OCI-LY7 (cell line): Measurements from ENCODE around the gene MYO3A. TPM values are rescaled to one million over a fixed set of nuclear protein-coding genes. Genes with fewer than 3 reads are reported as not detected.

Experiments
- BruUV-seq: library from RNA; stranded (reverse); fragments of 400-500 nt; replicated peaks from 2 replicates; lab custom pipeline; 2021; lab: Mats Ljungman, UMichigan
- CTCF ChIA-PET: fragments of 300-600 bp; sonication (Branson Sonifier 250); formaldehyde crosslinking; loops from one replicate; lab custom pipeline; 2022; ENCODE audit warnings: antibody characterized with exemption; ENCODE audit not compliant: unreplicated experiment; lab: Charles Lee
- POLR2A ChIA-PET: fragments of 300-600 bp; sonication (Branson Sonifier 250); formaldehyde crosslinking; loops from one replicate; lab custom pipeline; 2022; ENCODE audit warnings: antibody characterized with exemption; lab: Charles Lee
- DNase-seq: peaks from one replicate; pipeline ENCODE4 v3.0.0-alpha.2; 2015; ENCODE audit warnings: low spot score
- H2AFZ ChIP-seq: fragments of 200-600 bp; sonication (generic), shearing (Covaris generic); 2 replicates; pipeline ENCODE4 v1.6.1; 2014; ENCODE audit warnings: mild to moderate bottlenecking, antibody characterized with exemption, low read length, moderate library complexity
- H3K27ac ChIP-seq: fragments of 200-600 bp; sonication (generic); 2 replicates; pipeline ENCODE4 v1.5.1; 2014; ENCODE audit warnings: mixed run types, low read depth, mild to moderate bottlenecking, moderate library complexity, low read length, inconsistent platforms; ENCODE audit not compliant: poor library complexity, severe bottlenecking
- H3K36me3 ChIP-seq: fragments of 200-600 bp; sonication (generic); 2 replicates; pipeline ENCODE4 v1.6.1; 2014; ENCODE audit warnings: mild to moderate bottlenecking, antibody characterized with exemption, low read length, moderate library complexity, mixed read lengths; ENCODE audit not compliant: insufficient read depth
- H3K4me1 ChIP-seq: fragments of 200-600 bp; sonication (generic); 2 replicates; pipeline ENCODE4 v1.5.1; 2014; ENCODE audit warnings: mild to moderate bottlenecking, low read length; ENCODE audit not compliant: insufficient read depth, poor library complexity, severe bottlenecking
- H3K4me2 ChIP-seq: fragments of 200-600 bp; sonication (generic); 2 replicates; pipeline ENCODE4 v1.6.1; 2014; ENCODE audit warnings: mild to moderate bottlenecking, low read length
- H3K4me3 ChIP-seq: fragments of 200-600 bp; sonication (generic); 2 replicates; pipeline ENCODE4 v1.5.1; 2014; ENCODE audit warnings: mild to moderate bottlenecking, low read depth, low read length; ENCODE audit not compliant: poor library complexity, severe bottlenecking
- H3K79me2 ChIP-seq: fragments of 200-600 bp; sonication (generic); 2 replicates; pipeline ENCODE4 v1.6.1; 2016; ENCODE audit warnings: low read depth, mild to moderate bottlenecking, low read length, moderate library complexity, mixed read lengths; ENCODE audit not compliant: insufficient read depth
- H3K9me2 ChIP-seq: fragments of 200-600 bp; sonication (generic); 2 replicates; pipeline ENCODE4 v1.6.1; 2016; ENCODE audit warnings: mild to moderate bottlenecking, low read length, mixed read lengths; ENCODE audit not compliant: insufficient read depth
- H3K9me3 ChIP-seq: fragments of 200-600 bp; sonication (generic); 2 replicates; pipeline ENCODE4 v1.6.1; 2014; ENCODE audit warnings: mild to moderate bottlenecking, mixed run types, low read length, mixed read lengths
- H4K20me1 ChIP-seq: fragments of 200-600 bp; sonication (generic); 2 replicates; pipeline ENCODE4 v1.6.1; 2014; ENCODE audit warnings: mild to moderate bottlenecking, antibody characterized with exemption, low read length, moderate library complexity, mixed read lengths; ENCODE audit not compliant: insufficient read depth
- CTCF ChIP-seq: fragments of 200-600 bp; sonication (generic); conservative IDR thresholded peaks from 2 replicates; pipeline ENCODE4 v1.5.1; 2014; ENCODE audit warnings: mild to moderate bottlenecking, antibody characterized with exemption, low read length, moderate library complexity, mixed read lengths
- EZH2phosphoT487 ChIP-seq: fragments of 200-600 bp; sonication (generic); IDR thresholded peaks from 2 replicates; pipeline ENCODE4 v1.6.1; 2018; ENCODE audit warnings: low read depth, borderline replicate concordance, mild to moderate bottlenecking, mixed run types, antibody characterized with exemption, low read length, moderate library complexity, mixed read lengths
- intact Hi-C: fragments of 100-400 bp; cut with micrococcal nuclease; formaldehyde crosslinking; loops from one replicate; pipeline ENCODE4 v1.10.0; 2022; ENCODE audit not compliant: unreplicated experiment
- total RNA-seq, 2 experiments: library from RNA; depleted of rRNA in 1 of 2; stranded (reverse); fragments of >200 nt in 1 of 2; shearing (Covaris generic) in 1 of 2; gene quantifications; 2 replicates each; pipeline ENCODE4 v1.2.3, GENCODE V29; 2014 to 2022

Gene MYO3A
- total RNA-seq, 2 experiments from 2014 or later: not detected

- Histone ChIP-seq H3K4me2 (peak overlapping the region; percentile 7; the same call in 1 of the 2 replicates), H3K4me3 (no peak overlapping the region), H3K9me3 (0 out of 2 replicates have a peak, but pooled peaks cover 10% of the 10 kb centered on the region), H4K20me1 (no peaks in the 10 kb centered on the region), H3K4me1 (peaks cover 43% of the 10 kb centered on the region), H3K9me2 (no peaks in the 10 kb centered on the region), H3K36me3 (no peaks in the 10 kb centered on the region; the same call in 1 of the 2 replicates), H2AFZ (peak overlapping the region; percentile 75), H3K79me2 (no peaks in the 10 kb centered on the region), H3K27ac (peak overlapping the region; percentile 14)
- intact Hi-C loops: loop anchor here (1.0 kb wide), 1 partner anchor 282 kb away; no protein-coding TSS in a partner anchor
- ChIA-PET CTCF (interaction anchor here (0.6 kb wide), 1 partner anchor 282 kb away, joined by 3 read pairs; no protein-coding TSS in a partner anchor), POLR2A (interaction anchor here (0.7 to 2.8 kb wide), 8 partner anchors 8 to 711 kb away, joined by 3 to 12 read pairs (median 5); no protein-coding TSS in a partner anchor)
- peak; percentile 69 for DNase-seq
- no peak for TF ChIP-seq EZH2phosphoT487
- TF ChIP-seq CTCF: peak; percentile 79
- no TSS peak for BruUV-seq
These were observed 223.7 kb downstream of the MYO3A start for GRCh38 chr10:26157734-26158133.

GRCh38 chr10:26169466-26169865 lies 235.4 kb downstream of the MYO3A start:
- Histone ChIP-seq H4K20me1 (no peaks in the 10 kb centered on the region), H3K9me2 (no peaks in the 10 kb centered on the region), H3K9me3 (no peaks in the 10 kb centered on the region), H3K4me1 (no peaks in the 10 kb centered on the region), H3K36me3 (no peaks in the 10 kb centered on the region), H2AFZ (no peak overlapping the region), H3K79me2 (no peaks in the 10 kb centered on the region), H3K27ac (no peak overlapping the region), H3K4me3 (no peak overlapping the region), H3K4me2 (no peak overlapping the region)
- BruUV-seq: no TSS peak
- intact Hi-C loops: no loop called here
- no peak for DNase-seq
- no peak for TF ChIP-seq EZH2phosphoT487
- TF ChIP-seq CTCF: no peak
- ChIA-PET CTCF (no interaction called here), POLR2A (interaction anchor here (0.9 to 2.8 kb wide), 6 partner anchors 9 to 61 kb away, joined by 3 to 12 read pairs (median 4); no protein-coding TSS in a partner anchor)

- BruUV-seq: no TSS peak
- ChIA-PET POLR2A (no interaction called here), CTCF (no interaction called here)
- TF ChIP-seq CTCF (no peak), EZH2phosphoT487 (no peak)
- no peak overlapping the region for H3K27ac ChIP-seq
- H3K4me2 ChIP-seq: no peak overlapping the region
- H4K20me1 ChIP-seq: no peaks in the 10 kb centered on the region
- DNase-seq: no peak
- no peaks in the 10 kb centered on the region for H3K36me3 ChIP-seq
- H2AFZ ChIP-seq: no peak overlapping the region
- H3K4me3 ChIP-seq: no peak overlapping the region
- H3K9me3 ChIP-seq: no peaks in the 10 kb centered on the region
- H3K9me2 ChIP-seq: no peaks in the 10 kb centered on the region
- no peaks in the 10 kb centered on the region for H3K4me1 ChIP-seq
- intact Hi-C loops: no loop called here
- H3K79me2 ChIP-seq: no peaks in the 10 kb centered on the region
These were observed 238.1 kb downstream of the MYO3A start for GRCh38 chr10:26172131-26172530.
